SHP77 (cell line): ENCODE results near the gene OR51B4.
"Not testable (repeated sequence)": the region's sequence is repeated elsewhere in the genome, so short reads cannot be mapped to it uniquely, and the experiment has no call there.

Experiments used
- DNase-seq, 2 experiments: peaks; one replicate each; lab custom pipeline; 2025; lab: John Stamatoyannopoulos, UW

The OR51B4 gene

GRCh38 chr11:5301846-5302245 is at the start of gene OR51B4:
OR51B4 (minus strand) TSS chr11:5301946; CDS start chr11:5301946, 0 bp downstream.
- DNase-seq, result no peak

- DNase-seq, result no peak
Measured at GRCh38 chr11:5351208-5351607, 49.5 kb upstream of the OR51B4 start, which contains the start of gene OR51B6. OR51B6 (plus strand) TSS chr11:5351508; CDS start chr11:5351508, 0 bp downstream.

GRCh38 chr11:5349550-5349949 is 47.8 kb upstream of the OR51B4 start:
- DNase-seq, result no peak

GRCh38 chr11:5348551-5349194 is 46.9 kb upstream of the OR51B4 start:
- DNase-seq, result no peak

- DNase-seq, result no peak
Measured at GRCh38 chr11:5345831-5346230, 44.1 kb upstream of the OR51B4 start.

- no peak for DNase-seq
Measured at GRCh38 chr11:5343474-5344335, 42.0 kb upstream of the OR51B4 start, which contains the start of gene OR51B5. OR51B5 (minus strand) TSS chr11:5343524; CDS start chr11:5343524, 0 bp downstream.

- DNase-seq, result no peak
Measured at GRCh38 chr11:5339771-5340322, 38.1 kb upstream of the OR51B4 start.

- DNase-seq, result not testable (repeated sequence)
Measured at GRCh38 chr11:5337253-5337652, 35.5 kb upstream of the OR51B4 start.

GRCh38 chr11:5336331-5336730 is 34.6 kb upstream of the OR51B4 start:
- DNase-seq, result no peak

- DNase-seq, result no peak
Measured at GRCh38 chr11:5335170-5335569, 33.4 kb upstream of the OR51B4 start.

GRCh38 chr11:5324197-5324596 is 22.5 kb upstream of the OR51B4 start, which contains the start of gene OR51B2:
OR51B2 (minus strand) TSS chr11:5324297; CDS start chr11:5324297, 0 bp downstream.
- no peak for DNase-seq

GRCh38 chr11:5317292-5317691 is 15.5 kb upstream of the OR51B4 start:
- no peak for DNase-seq

- not testable (repeated sequence) for DNase-seq
Measured at GRCh38 chr11:5313326-5314023, 11.7 kb upstream of the OR51B4 start.

GRCh38 chr11:5310423-5310822 is 8.7 kb upstream of the OR51B4 start:
- DNase-seq, result no peak

GRCh38 chr11:5307256-5308019 is 5.7 kb upstream of the OR51B4 start:
- no peak for DNase-seq

- no peak for DNase-seq
Measured at GRCh38 chr11:5304046-5304445, 2.3 kb upstream of the OR51B4 start.

- no peak for DNase-seq
Measured at GRCh38 chr11:5303626-5304025, 1.9 kb upstream of the OR51B4 start.

GRCh38 chr11:5300251-5300650 is 1.5 kb downstream of the OR51B4 start:
- DNase-seq, result no peak

GRCh38 chr11:5298451-5298850 is 3.3 kb downstream of the OR51B4 start:
- no peak for DNase-seq

GRCh38 chr11:5297721-5298323 is 3.9 kb downstream of the OR51B4 start:
- DNase-seq, result no peak
